HEK293 (cell line): ENCODE results near the gene EPS8L1.

Source experiments
- CTCF ChIA-PET: fragments of 350-600 bp; formaldehyde crosslinking; extraction: SDS; loops from one replicate; lab custom pipeline; 2021; ENCODE audit warnings: antibody characterized with exemption; lab: Yijun Ruan, JAX
- POLR2A ChIA-PET: fragments of 300-600 bp; formaldehyde crosslinking; extraction: SDS; loops from one replicate; lab custom pipeline; 2020; ENCODE audit warnings: antibody characterized with exemption, inconsistent platforms; lab: Yijun Ruan, JAX
- H3K27ac ChIP-seq: fragments of 200-500 bp; sonication (Bioruptor generic); 2 replicates; pipeline ENCODE4 v1.5.1; 2014; ENCODE audit warnings: low read depth, low read length, control low read depth, inconsistent platforms; ENCODE audit errors: extremely low read depth
- H3K36me3 ChIP-seq, 2 experiments: fragments of 200-500 bp in 1 of 2; sonication (Bioruptor generic) in 1 of 2; 1 replicate in 1 of 2; 2 replicates in 1 of 2; pipeline ENCODE4 v1.5.1; 2014 to 2017; ENCODE audit warnings: inconsistent platforms in 2 of 2, low read length in 2 of 2; ENCODE audit not compliant: control insufficient read depth in 2 of 2, insufficient read depth in 1 of 2
- H3K4me1 ChIP-seq: fragments of 200-500 bp; sonication (Bioruptor generic); 2 replicates; pipeline ENCODE4 v1.5.1; 2014; ENCODE audit warnings: mild to moderate bottlenecking, low read length, inconsistent platforms; ENCODE audit not compliant: control insufficient read depth, insufficient read depth
- H3K4me3 ChIP-seq: 2 replicates; pipeline ENCODE4 v1.5.1; 2011; ENCODE audit warnings: low read depth, mild to moderate bottlenecking, control low read depth, low read length, moderate library complexity
- H3K9me3 ChIP-seq: fragments of 200-500 bp; sonication (Bioruptor generic); 2 replicates; pipeline ENCODE4 v1.5.1; 2014; ENCODE audit warnings: low read depth, low read length, inconsistent platforms; ENCODE audit not compliant: control insufficient read depth, insufficient read depth
- GLIS2 ChIP-seq: fragments of 450-650 bp; formaldehyde crosslinking; IDR thresholded peaks from 2 replicates; pipeline ENCODE4 v1.5.1; 2016; ENCODE audit warnings: missing biosample characterization, missing genetic modification characterization
- KLF7 ChIP-seq: fragments of 450-650 bp; formaldehyde crosslinking; IDR thresholded peaks from 2 replicates; pipeline ENCODE4 v1.5.1; 2016; ENCODE audit warnings: missing biosample characterization, missing genetic modification characterization, borderline replicate concordance
- MYNN ChIP-seq: fragments of 450-650 bp; formaldehyde crosslinking; IDR thresholded peaks from 2 replicates; pipeline ENCODE4 v1.5.1; 2016; ENCODE audit warnings: missing biosample characterization, missing genetic modification characterization, borderline replicate concordance
- OVOL3 ChIP-seq: fragments of 450-650 bp; formaldehyde crosslinking; IDR thresholded peaks from 2 replicates; pipeline ENCODE4 v1.5.1; 2016; ENCODE audit warnings: missing biosample characterization, missing genetic modification characterization
- PRDM4 ChIP-seq: fragments of 450-650 bp; formaldehyde crosslinking; IDR thresholded peaks from 2 replicates; pipeline ENCODE4 v1.5.1; 2017; ENCODE audit warnings: missing biosample characterization, missing genetic modification characterization
- RBAK ChIP-seq: fragments of 450-650 bp; formaldehyde crosslinking; IDR thresholded peaks from 2 replicates; pipeline ENCODE4 v1.5.1; 2016; ENCODE audit warnings: missing biosample characterization, missing genetic modification characterization
- REPIN1 ChIP-seq: fragments of 450-650 bp; formaldehyde crosslinking; IDR thresholded peaks from 2 replicates; pipeline ENCODE4 v1.5.1; 2017; ENCODE audit warnings: missing biosample characterization, missing genetic modification characterization, low read depth
- SCRT2 ChIP-seq: fragments of 450-650 bp; formaldehyde crosslinking; IDR thresholded peaks from 2 replicates; pipeline ENCODE4 v1.5.1; 2016; ENCODE audit warnings: missing biosample characterization, missing genetic modification characterization
- ZBTB20 ChIP-seq: fragments of 450-650 bp; formaldehyde crosslinking; IDR thresholded peaks from 2 replicates; pipeline ENCODE4 v1.5.1; 2016; ENCODE audit warnings: missing biosample characterization, missing genetic modification characterization
- ZFP3 ChIP-seq: fragments of 450-650 bp; formaldehyde crosslinking; IDR thresholded peaks from 2 replicates; pipeline ENCODE4 v1.5.1; 2016; ENCODE audit warnings: low read depth, missing biosample characterization, missing genetic modification characterization
- ZFP37 ChIP-seq: fragments of 450-650 bp; formaldehyde crosslinking; IDR thresholded peaks from 2 replicates; pipeline ENCODE4 v1.5.1; 2016; ENCODE audit warnings: missing biosample characterization, missing genetic modification characterization
- ZNF10 ChIP-seq: fragments of 450-650 bp; formaldehyde crosslinking; IDR thresholded peaks from 2 replicates; pipeline ENCODE4 v1.5.1; 2017; ENCODE audit warnings: missing biosample characterization, missing genetic modification characterization
- ZNF148 ChIP-seq: fragments of 450-650 bp; formaldehyde crosslinking; IDR thresholded peaks from 2 replicates; pipeline ENCODE4 v1.5.0; 2017; ENCODE audit warnings: missing biosample characterization, missing genetic modification characterization, borderline replicate concordance
- ZNF169 ChIP-seq: fragments of 450-650 bp; formaldehyde crosslinking; IDR thresholded peaks from 2 replicates; pipeline ENCODE4 v1.5.1; 2016; ENCODE audit warnings: missing biosample characterization, missing genetic modification characterization
- ZNF175 ChIP-seq: fragments of 450-650 bp; formaldehyde crosslinking; IDR thresholded peaks from 2 replicates; pipeline ENCODE4 v1.5.1; 2016; ENCODE audit warnings: missing biosample characterization, missing genetic modification characterization
- ZNF239 ChIP-seq: fragments of 450-650 bp; formaldehyde crosslinking; IDR thresholded peaks from 2 replicates; pipeline ENCODE4 v1.5.1; 2016; ENCODE audit warnings: missing biosample characterization, missing genetic modification characterization
- ZNF266 ChIP-seq: fragments of 450-650 bp; formaldehyde crosslinking; IDR thresholded peaks from 2 replicates; pipeline ENCODE4 v1.5.1; 2016; ENCODE audit warnings: missing biosample characterization, missing genetic modification characterization, low read depth
- ZNF544 ChIP-seq: fragments of 450-650 bp; formaldehyde crosslinking; IDR thresholded peaks from 2 replicates; pipeline ENCODE4 v1.5.0; 2017; ENCODE audit warnings: missing biosample characterization, missing genetic modification characterization
- ZNF626 ChIP-seq: fragments of 450-650 bp; sonication (Bioruptor Pico); formaldehyde crosslinking; IDR thresholded peaks from 2 replicates; pipeline ENCODE4 v1.5.1; 2018; ENCODE audit warnings: missing biosample characterization, missing genetic modification characterization, inconsistent platforms
- ZNF664 ChIP-seq: fragments of 450-650 bp; formaldehyde crosslinking; IDR thresholded peaks from 2 replicates; pipeline ENCODE4 v1.5.1; 2016; ENCODE audit warnings: missing biosample characterization, missing genetic modification characterization
- ZNF677 ChIP-seq: fragments of 450-650 bp; IDR thresholded peaks from 2 replicates; pipeline ENCODE4 v1.5.0; 2018; ENCODE audit warnings: missing biosample characterization, mild to moderate bottlenecking, missing genetic modification characterization, moderate library complexity
- TF ChIP-seq, protein P1 (sequence below): fragments of 450-650 bp; formaldehyde crosslinking; IDR thresholded peaks from 2 replicates; pipeline ENCODE4 v1.5.1; 2016; ENCODE audit warnings: missing biosample characterization, missing genetic modification characterization
- TF ChIP-seq, protein P2 (sequence below): fragments of 450-650 bp; formaldehyde crosslinking; IDR thresholded peaks from 2 replicates; pipeline ENCODE4 v1.5.1; 2016; ENCODE audit warnings: missing biosample characterization, missing genetic modification characterization
- TF ChIP-seq, protein P3 (sequence below): fragments of 450-650 bp; formaldehyde crosslinking; IDR thresholded peaks from 2 replicates; pipeline ENCODE4 v1.5.1; 2017; ENCODE audit warnings: missing biosample characterization, missing genetic modification characterization

The EPS8L1 gene

DNA sequence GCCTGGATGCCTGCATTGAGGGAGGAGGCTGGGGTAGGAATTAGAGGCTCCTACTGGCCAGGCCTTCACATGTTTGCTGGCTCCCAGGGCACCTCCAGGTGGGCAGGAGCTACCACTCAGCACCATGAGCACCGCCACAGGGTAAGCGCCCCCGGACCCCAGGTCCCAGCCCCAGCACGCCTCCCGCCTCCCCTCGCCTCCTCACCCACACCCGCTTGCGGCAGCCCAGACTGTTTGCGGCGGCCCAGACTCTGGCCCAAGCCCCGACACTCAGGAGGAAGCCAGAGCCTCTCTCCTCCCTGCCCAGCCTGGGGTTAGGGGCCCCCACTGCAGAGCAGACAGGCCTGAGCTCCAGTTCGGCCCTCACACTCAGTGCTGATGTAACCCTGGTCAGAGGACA, 652 bp downstream of the EPS8L1 start:
- POLR2A ChIA-PET = interaction anchor here (0.6 kb wide), 1 partner anchor 22 kb away, joined by 3 read pairs; no protein-coding TSS in a partner anchor

GRCh38 chr19:55077106-55077505, 1.4 kb downstream of the EPS8L1 start:
- H3K36me3 ChIP-seq = no peaks in the 10 kb centered on the region
- TF ChIP-seq ZNF664 (peak; percentile 65; the same call in 1 of the 2 replicates), SCRT2 (tag by site-specific recombination) (no peak), ZNF239 (tag by site-specific recombination) (no peak)
- TF ChIP-seq, protein P1, sequence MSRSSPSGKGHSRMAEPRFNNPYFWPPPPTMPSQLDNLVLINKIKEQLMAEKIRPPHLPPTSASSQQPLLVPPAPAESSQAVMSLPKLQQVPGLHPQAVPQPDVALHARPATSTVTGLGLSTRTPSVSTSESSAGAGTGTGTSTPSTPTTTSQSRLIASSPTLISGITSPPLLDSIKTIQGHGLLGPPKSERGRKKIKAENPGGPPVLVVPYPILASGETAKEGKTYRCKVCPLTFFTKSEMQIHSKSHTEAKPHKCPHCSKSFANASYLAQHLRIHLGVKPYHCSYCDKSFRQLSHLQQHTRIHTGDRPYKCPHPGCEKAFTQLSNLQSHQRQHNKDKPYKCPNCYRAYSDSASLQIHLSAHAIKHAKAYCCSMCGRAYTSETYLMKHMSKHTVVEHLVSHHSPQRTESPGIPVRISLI (tag by site-specific recombination) = no peak
- TF ChIP-seq, all 188 proteins: peak for 1
- Histone ChIP-seq H3K9me3 (no peaks in the 10 kb centered on the region), H3K4me3 (no peak overlapping the region), H3K27ac (no peak overlapping the region), H3K4me1 (no peaks in the 10 kb centered on the region)
- ChIA-PET CTCF (interaction anchor here (0.6 to 1.4 kb wide), 3 partner anchors 11 to 12 kb away, joined by 3 to 7 read pairs (median 3); no protein-coding TSS in a partner anchor), POLR2A (interaction anchor here (0.6 kb wide), 1 partner anchor 41 kb away, joined by 6 read pairs; no protein-coding TSS in a partner anchor)

More for the DNA sequence above, 652 bp downstream of the EPS8L1 start:
- H3K4me3 ChIP-seq = no peak overlapping the region
- H3K36me3 ChIP-seq = no peaks in the 10 kb centered on the region
- no peak for TF ChIP-seq ZNF664
- no peak for TF ChIP-seq ZFP3 (tag by site-specific recombination)
- H3K9me3 ChIP-seq = no peaks in the 10 kb centered on the region
- no peaks in the 10 kb centered on the region for H3K4me1 ChIP-seq
- CTCF ChIA-PET = interaction anchor here (0.6 to 1.4 kb wide), 2 partner anchors 11 to 12 kb away, joined by 3 to 7 read pairs; no protein-coding TSS in a partner anchor
- no peak overlapping the region for H3K27ac ChIP-seq

GRCh38 chr19:55078996-55079395, 3.3 kb downstream of the EPS8L1 start:
- Histone ChIP-seq H3K36me3 (no peaks in the 10 kb centered on the region), H3K4me3 (no peak overlapping the region), H3K4me1 (no peaks in the 10 kb centered on the region), H3K27ac (no peak overlapping the region), H3K9me3 (no peaks in the 10 kb centered on the region)
- CTCF ChIA-PET = interaction anchor here (0.6 to 0.7 kb wide), 2 partner anchors 358 to 752 kb away, joined by 3 to 4 read pairs; no protein-coding TSS in a partner anchor
- TF ChIP-seq OVOL3 (no peak), ZNF148 (no peak), ZNF266 (tag by site-specific recombination) (no peak), ZNF169 (tag by site-specific recombination) (no peak), GLIS2 (no peak), ZNF10 (tag by site-specific recombination) (no peak), MYNN (no peak), ZNF626 (tag by site-specific recombination) (no peak), KLF7 (tag by site-specific recombination) (no peak), ZNF544 (tag by site-specific recombination) (no peak), PRDM4 (no peak), ZNF175 (tag by site-specific recombination) (no peak), ZNF677 (no peak), ZBTB20 (tag by site-specific recombination) (no peak), ZFP37 (tag by site-specific recombination) (no peak), REPIN1 (tag by site-specific recombination) (no peak), RBAK (no peak)
- TF ChIP-seq, protein P2, sequence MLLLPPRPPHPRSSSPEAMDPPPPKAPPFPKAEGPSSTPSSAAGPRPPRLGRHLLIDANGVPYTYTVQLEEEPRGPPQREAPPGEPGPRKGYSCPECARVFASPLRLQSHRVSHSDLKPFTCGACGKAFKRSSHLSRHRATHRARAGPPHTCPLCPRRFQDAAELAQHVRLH (tag by site-specific recombination) = no peak
- TF ChIP-seq, protein P3, sequence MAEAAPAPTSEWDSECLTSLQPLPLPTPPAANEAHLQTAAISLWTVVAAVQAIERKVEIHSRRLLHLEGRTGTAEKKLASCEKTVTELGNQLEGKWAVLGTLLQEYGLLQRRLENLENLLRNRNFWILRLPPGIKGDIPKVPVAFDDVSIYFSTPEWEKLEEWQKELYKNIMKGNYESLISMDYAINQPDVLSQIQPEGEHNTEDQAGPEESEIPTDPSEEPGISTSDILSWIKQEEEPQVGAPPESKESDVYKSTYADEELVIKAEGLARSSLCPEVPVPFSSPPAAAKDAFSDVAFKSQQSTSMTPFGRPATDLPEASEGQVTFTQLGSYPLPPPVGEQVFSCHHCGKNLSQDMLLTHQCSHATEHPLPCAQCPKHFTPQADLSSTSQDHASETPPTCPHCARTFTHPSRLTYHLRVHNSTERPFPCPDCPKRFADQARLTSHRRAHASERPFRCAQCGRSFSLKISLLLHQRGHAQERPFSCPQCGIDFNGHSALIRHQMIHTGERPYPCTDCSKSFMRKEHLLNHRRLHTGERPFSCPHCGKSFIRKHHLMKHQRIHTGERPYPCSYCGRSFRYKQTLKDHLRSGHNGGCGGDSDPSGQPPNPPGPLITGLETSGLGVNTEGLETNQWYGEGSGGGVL (tag by site-specific recombination) = no peak
- POLR2A ChIA-PET = interaction anchor here (0.5 kb wide), 1 partner anchor 88 kb away, joined by 3 read pairs; no protein-coding TSS in a partner anchor
